Epithelial cell of prostate (primary cell): ENCODE results near the gene INTS6L.
"Not testable (repeated sequence)": the region's sequence is repeated elsewhere in the genome, so short reads cannot be mapped to it uniquely, and the experiment has no call there.

Experiments used
- DNase-seq: peaks from one replicate; pipeline ENCODE4 v3.0.0-alpha.2; 2011; ENCODE audit warnings: low read depth, low spot score
- H3K27ac ChIP-seq: fragments of 450-650 bp; 2 replicates; pipeline ENCODE4 v1.5.1; 2017; ENCODE audit warnings: mild to moderate bottlenecking

INTS6L gene

GRCh38 chrX:135595543-135595942 lies 75.1 kb downstream of the INTS6L start:
- DNase-seq: no peak
- H3K27ac ChIP-seq: no peak overlapping the region

DNA sequence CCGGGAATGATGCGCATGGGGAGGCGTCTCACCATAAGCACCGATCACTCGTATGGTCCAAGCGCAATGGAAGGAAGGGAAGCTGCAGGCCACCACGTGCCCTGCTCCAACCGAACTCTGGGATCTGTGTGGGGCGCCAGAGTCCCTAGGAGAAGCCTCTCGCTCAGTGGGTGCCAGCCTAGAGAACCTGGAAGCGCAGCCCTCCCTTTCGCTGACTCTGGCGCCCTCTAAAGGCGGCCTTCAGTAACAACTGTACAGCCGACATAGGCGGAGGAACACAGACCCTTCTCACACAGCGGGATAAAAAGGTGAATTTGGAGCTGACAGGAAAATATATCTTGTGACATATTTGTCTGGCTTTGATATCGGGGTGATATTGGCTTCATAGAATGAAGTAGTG lies 76.0 kb downstream of the INTS6L start:
- no peak overlapping the region for H3K27ac ChIP-seq
- DNase-seq: no peak

DNA sequence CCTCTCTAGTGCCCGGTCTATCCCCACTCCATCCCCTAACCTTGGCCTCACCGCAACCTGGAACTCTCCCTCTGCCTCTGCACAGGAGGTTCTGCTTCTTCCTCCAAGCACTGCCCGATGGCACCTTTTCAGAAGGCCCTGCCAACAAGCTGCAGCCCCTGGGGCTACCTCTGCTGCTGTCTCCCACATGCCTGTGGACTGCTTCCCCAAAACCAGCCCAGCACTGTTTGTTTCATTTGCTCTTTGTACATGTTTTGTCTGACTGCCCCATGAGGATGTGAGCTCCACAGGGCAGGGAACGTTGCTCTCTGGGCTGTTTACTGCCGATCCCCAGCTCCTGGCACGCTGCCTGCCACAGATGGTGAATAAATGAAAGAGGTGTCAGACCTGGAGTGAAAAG lies 85.4 kb downstream of the INTS6L start:
- no peak overlapping the region for H3K27ac ChIP-seq
- no peak for DNase-seq

DNA sequence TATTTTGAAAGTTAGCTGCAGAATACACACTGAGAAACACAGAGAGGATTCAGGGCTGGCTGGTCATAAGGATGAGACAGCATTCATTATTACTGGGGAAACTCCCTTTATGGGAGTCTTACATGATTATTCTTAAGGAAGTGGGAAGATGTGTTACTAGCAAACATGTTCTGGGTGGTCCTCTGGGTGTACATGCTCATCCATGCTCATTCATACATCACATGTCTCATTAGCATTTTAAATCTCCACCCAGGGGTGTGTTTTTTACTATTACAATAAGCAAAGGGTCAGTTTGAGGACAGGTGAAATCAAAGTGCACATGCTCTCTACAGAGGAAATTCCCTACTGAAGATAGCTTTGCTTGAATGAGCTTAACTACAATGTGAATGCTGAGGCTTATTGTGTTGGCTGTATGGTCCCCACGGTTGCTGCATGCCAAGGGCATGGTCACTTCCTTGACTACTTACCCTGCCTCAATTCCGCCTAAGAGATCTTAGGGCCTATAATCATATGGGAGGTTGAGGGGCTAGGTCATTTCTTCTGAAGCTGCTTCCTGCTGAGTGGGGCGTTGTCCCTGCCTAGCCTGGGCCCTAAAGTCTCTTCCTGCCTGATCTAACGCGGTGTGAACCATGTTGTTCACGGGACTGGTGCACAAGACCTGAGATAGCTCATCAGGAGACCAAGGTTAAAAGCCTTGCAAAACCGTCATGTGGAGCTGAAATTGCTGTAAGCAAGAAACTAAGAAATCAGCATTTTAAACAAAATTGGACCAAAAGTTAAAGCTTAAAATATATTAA lies 104.1 kb downstream of the INTS6L start:
- DNase-seq, H3K27ac ChIP-seq: not testable (repeated sequence)

DNA sequence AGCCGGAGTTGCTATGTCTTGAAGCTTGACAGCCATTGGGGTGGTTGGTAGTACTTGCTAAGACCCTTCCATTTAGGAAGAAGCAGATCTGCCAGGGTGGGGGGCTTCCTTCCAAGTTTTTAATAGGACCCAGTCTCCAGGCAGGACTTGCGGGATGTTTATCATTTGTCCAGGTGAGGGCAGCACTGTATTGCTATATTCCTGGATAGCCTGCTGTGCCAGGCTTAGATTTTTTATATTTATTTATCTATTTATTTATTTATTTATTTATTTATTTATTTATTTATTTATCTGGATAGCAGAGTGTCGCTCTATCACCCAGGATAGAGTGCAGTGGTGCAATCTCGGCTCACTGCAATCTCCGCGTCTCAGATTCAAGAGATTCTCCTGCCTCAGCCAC lies 105.5 kb downstream of the INTS6L start:
- DNase-seq: no peak
- H3K27ac ChIP-seq: no peak overlapping the region

- H3K27ac ChIP-seq: no peak overlapping the region
- DNase-seq: no peak
These were observed 108.9 kb downstream of the INTS6L start for GRCh38 chrX:135629342-135629741.
